Neural progenitor cell (in vitro differentiated cells): ENCODE measurements around the gene SLFNL1. TPM values are rescaled to one million over a fixed set of nuclear protein-coding genes. Genes with fewer than 3 reads are reported as not detected.

Experiments
- DNase-seq: peaks from one replicate; pipeline ENCODE4 v3.0.0-alpha.2; 2016; ENCODE audit warnings: low spot score
- H2AFZ ChIP-seq: fragments of 200-600 bp; sonication (generic); replicated peaks from 2 replicates; pipeline ENCODE4 v1.6.1; 2016; ENCODE audit warnings: antibody characterized with exemption
- H3F3A ChIP-seq: fragments of 200-600 bp; sonication (generic); 2 replicates; pipeline ENCODE4 v1.6.1; 2016; ENCODE audit warnings: antibody characterized with exemption, low read depth
- H3K27ac ChIP-seq: fragments of 200-600 bp; sonication (generic); 2 replicates; pipeline ENCODE4 v1.5.1; 2016; ENCODE audit warnings: mild to moderate bottlenecking
- H3K27me3 ChIP-seq: fragments of 200-600 bp; sonication (generic); 2 replicates; pipeline ENCODE4 v1.6.1; 2016; ENCODE audit warnings: mild to moderate bottlenecking, moderate library complexity
- H3K36me3 ChIP-seq: fragments of 200-600 bp; sonication (generic); 2 replicates; pipeline ENCODE4 v1.5.1; 2016
- H3K4me1 ChIP-seq: fragments of 200-600 bp; sonication (generic); 2 replicates; pipeline ENCODE4 v1.6.1; 2016; ENCODE audit warnings: mixed run types
- H3K4me2 ChIP-seq: fragments of 200-600 bp; sonication (generic); 2 replicates; pipeline ENCODE4 v1.6.1; 2016
- H3K4me3 ChIP-seq: fragments of 200-600 bp; sonication (generic); 2 replicates; pipeline ENCODE4 v1.5.1; 2016
- H3K79me2 ChIP-seq: fragments of 200-600 bp; sonication (generic); 2 replicates; pipeline ENCODE4 v1.6.1; 2016; ENCODE audit warnings: low read depth
- H3K9ac ChIP-seq: fragments of 200-600 bp; sonication (generic); 2 replicates; pipeline ENCODE4 v1.6.1; 2016
- H3K9me3 ChIP-seq: fragments of 200-600 bp; sonication (generic); 2 replicates; pipeline ENCODE4 v1.5.1; 2016; ENCODE audit warnings: low read depth
- H4K20me1 ChIP-seq: fragments of 200-600 bp; sonication (generic); 2 replicates; pipeline ENCODE4 v1.6.1; 2016; ENCODE audit warnings: low read depth
- H3K27ac Mint-ChIP-seq: 3 replicates; pipeline ENCODE4 v1.8.0; 2021; ENCODE audit warnings: mixed read lengths
- H3K27me3 Mint-ChIP-seq: 2 replicates; pipeline ENCODE4 v1.8.0; 2022; ENCODE audit warnings: low read depth, mild to moderate bottlenecking, inconsistent platforms, moderate library complexity, mixed read lengths; ENCODE audit not compliant: insufficient read depth
- H3K36me3 Mint-ChIP-seq: 3 replicates; pipeline ENCODE4 v1.8.0; 2021; ENCODE audit warnings: mixed read lengths
- H3K4me1 Mint-ChIP-seq: 3 replicates; pipeline ENCODE4 v1.8.0; 2021; ENCODE audit warnings: mixed read lengths
- H3K4me3 Mint-ChIP-seq: 3 replicates; pipeline ENCODE4 v1.8.0; 2021; ENCODE audit warnings: mild to moderate bottlenecking, moderate library complexity, mixed read lengths
- H3K9me3 Mint-ChIP-seq: 3 replicates; pipeline ENCODE4 v1.8.0; 2020; ENCODE audit warnings: mixed read lengths
- CTCF ChIP-seq: fragments of 200-600 bp; sonication (generic); IDR thresholded peaks from 2 replicates; pipeline ENCODE4 v1.5.1; 2017; ENCODE audit warnings: antibody characterized with exemption, mild to moderate bottlenecking
- EZH2 ChIP-seq: fragments of 200-600 bp; sonication (generic); IDR thresholded peaks from 2 replicates; pipeline ENCODE4 v1.6.1; 2017; ENCODE audit warnings: antibody characterized with exemption, mild to moderate bottlenecking, moderate library complexity
- EZH2phosphoT487 ChIP-seq: fragments of 200-600 bp; sonication (generic); IDR thresholded peaks from 2 replicates; pipeline ENCODE4 v1.6.1; 2017; ENCODE audit warnings: antibody characterized with exemption
- total RNA-seq: library from RNA; depleted of rRNA; stranded (reverse); fragments of >200 nt; gene quantifications from 2 replicates; pipeline ENCODE4 v1.2.3, GENCODE V29; 2015; ENCODE audit warnings: low replicate concordance

The SLFNL1 gene
- total RNA-seq, 1 donor from 2014 or later, result not detected

- DNase-seq, result no peak
- no peak overlapping the region for H2AFZ ChIP-seq
- Mint-ChIP-seq H3K27me3 (no peaks in the 10 kb centered on the region), H3K4me1 (no peaks in the 10 kb centered on the region), H3K36me3 (peaks cover 44% of the 10 kb centered on the region), H3K9me3 (no peaks in the 10 kb centered on the region), H3K4me3 (no peak overlapping the region), H3K27ac (no peak overlapping the region)
- H3K36me3 ChIP-seq, result no peaks in the 10 kb centered on the region
- no peak overlapping the region for H3K4me2 ChIP-seq
- no peaks in the 10 kb centered on the region for H3K79me2 ChIP-seq
- H3K27ac ChIP-seq, result no peak overlapping the region
- H3K4me3 ChIP-seq, result no peak overlapping the region
- H4K20me1 ChIP-seq, result no peaks in the 10 kb centered on the region
- H3F3A ChIP-seq, result no peaks in the 10 kb centered on the region
- no peaks in the 10 kb centered on the region for H3K4me1 ChIP-seq
- TF ChIP-seq EZH2phosphoT487 (no peak), CTCF (no peak), EZH2 (no peak)
- no peaks in the 10 kb centered on the region for H3K27me3 ChIP-seq
- no peaks in the 10 kb centered on the region for H3K9me3 ChIP-seq
- H3K9ac ChIP-seq, result no peak overlapping the region
Measured at GRCh38 chr1:41009466-41009865, 12.1 kb downstream of the SLFNL1 start.

DNA sequence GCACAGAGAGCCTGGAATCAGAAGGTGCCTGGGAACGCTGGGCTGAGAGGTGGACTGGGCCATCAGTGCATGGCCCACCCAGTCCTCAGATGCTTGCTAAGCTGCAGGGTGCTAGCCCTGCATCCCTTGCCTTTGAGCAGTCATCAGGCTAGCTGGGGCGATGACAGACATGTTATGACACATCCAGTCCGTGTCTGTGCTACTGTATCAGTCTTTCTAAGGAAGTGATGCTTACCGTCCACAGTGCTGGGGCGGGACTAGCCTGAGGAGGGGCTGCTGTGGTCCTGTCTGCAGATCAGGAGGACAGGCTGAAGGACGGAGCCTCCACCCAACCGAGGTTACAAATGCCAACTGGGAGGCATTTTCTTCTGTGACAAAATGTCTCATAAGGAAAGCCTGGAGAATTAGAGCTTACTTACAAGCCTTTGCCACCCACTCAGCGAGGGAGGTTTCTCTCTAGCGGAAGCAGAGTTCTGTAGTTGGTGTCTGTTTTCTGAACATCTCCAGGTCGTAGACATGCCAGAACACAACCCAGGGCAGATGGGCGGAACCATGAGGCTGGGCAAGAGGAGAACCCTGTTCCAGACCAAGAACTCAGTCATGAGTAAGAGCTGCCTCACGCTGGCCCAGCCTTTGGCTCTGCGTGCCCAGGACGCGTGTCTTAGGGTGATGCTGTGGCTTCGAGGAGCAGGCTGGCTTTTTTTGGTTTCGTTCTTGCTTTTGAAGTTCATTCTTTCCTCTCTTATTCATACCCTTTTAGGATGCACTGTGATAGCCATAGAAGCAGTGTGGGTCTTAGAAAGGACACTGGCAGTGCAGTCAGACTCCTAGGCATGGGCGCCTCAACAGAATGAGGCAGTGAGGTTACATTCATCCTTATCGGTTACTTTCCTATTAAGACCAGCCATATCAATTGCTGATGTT lies 14.3 kb downstream of the SLFNL1 start:
- Histone ChIP-seq H3K9ac (no peak overlapping the region), H2AFZ (no peak overlapping the region), H3K4me2 (no peak overlapping the region), H3K27me3 (no peaks in the 10 kb centered on the region), H3K4me1 (no peaks in the 10 kb centered on the region), H3K27ac (no peak overlapping the region), H3K9me3 (no peaks in the 10 kb centered on the region), H3K36me3 (peaks cover 2% of the 10 kb centered on the region), H3K4me3 (no peak overlapping the region), H3F3A (no peaks in the 10 kb centered on the region), H4K20me1 (no peaks in the 10 kb centered on the region), H3K79me2 (no peaks in the 10 kb centered on the region)
- Mint-ChIP-seq H3K27ac (no peak overlapping the region), H3K36me3 (peaks cover 45% of the 10 kb centered on the region), H3K4me3 (no peak overlapping the region), H3K9me3 (no peaks in the 10 kb centered on the region), H3K4me1 (no peaks in the 10 kb centered on the region), H3K27me3 (no peaks in the 10 kb centered on the region)
- no peak for DNase-seq
- no peak for TF ChIP-seq EZH2phosphoT487
- TF ChIP-seq CTCF, result no peak
- no peak for TF ChIP-seq EZH2

DNA sequence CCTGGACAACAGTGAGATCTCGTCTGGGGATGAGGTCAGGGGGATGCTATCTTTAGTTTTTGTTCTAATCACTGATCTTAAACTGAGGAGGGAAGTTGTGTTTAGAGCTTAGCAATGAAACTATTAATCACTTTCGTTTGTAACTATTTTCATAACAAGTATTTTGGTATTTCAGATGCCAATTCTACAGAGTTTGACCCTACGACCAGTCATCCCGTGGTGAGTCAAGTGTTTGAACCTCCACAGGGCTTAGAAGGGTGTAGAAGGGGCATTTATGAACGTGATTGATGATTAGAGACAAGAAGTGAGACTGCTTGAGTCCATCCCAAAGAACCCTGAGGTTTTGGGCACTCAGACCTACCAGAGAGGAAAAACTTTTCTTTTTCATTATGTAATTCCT lies 15.6 kb downstream of the SLFNL1 start:
- Histone ChIP-seq H3K9ac (no peak overlapping the region), H4K20me1 (peaks cover 5% of the 10 kb centered on the region), H3K36me3 (peaks cover 9% of the 10 kb centered on the region), H3F3A (peaks cover 4% of the 10 kb centered on the region), H3K9me3 (no peaks in the 10 kb centered on the region), H3K27ac (no peak overlapping the region), H3K4me1 (no peaks in the 10 kb centered on the region), H3K4me2 (no peak overlapping the region), H3K4me3 (no peak overlapping the region), H3K79me2 (no peaks in the 10 kb centered on the region), H2AFZ (no peak overlapping the region), H3K27me3 (no peaks in the 10 kb centered on the region)
- no peaks in the 10 kb centered on the region for H3K9me3 Mint-ChIP-seq
- H3K4me1 Mint-ChIP-seq, result no peaks in the 10 kb centered on the region
- no peaks in the 10 kb centered on the region for H3K27me3 Mint-ChIP-seq
- H3K36me3 Mint-ChIP-seq, result peaks cover 42% of the 10 kb centered on the region
- no peak for DNase-seq
- TF ChIP-seq EZH2, result no peak
- TF ChIP-seq EZH2phosphoT487, result no peak
- TF ChIP-seq CTCF, result no peak
- no peak overlapping the region for H3K4me3 Mint-ChIP-seq
- no peak overlapping the region for H3K27ac Mint-ChIP-seq
